Neural crest cell (in vitro differentiated cells): ENCODE results near the gene MCC. TPM values are rescaled to one million over a fixed set of nuclear protein-coding genes. Genes with fewer than 3 reads are reported as not detected.

Experiments
- DNase-seq: peaks from one replicate; pipeline ENCODE4 v3.0.0; 2021; ENCODE audit warnings: low read depth, mixed read lengths, low spot score
- H3K27ac Mint-ChIP-seq: one replicate; pipeline ENCODE4 v1.8.0; 2021; ENCODE audit warnings: mild to moderate bottlenecking, mixed read lengths; ENCODE audit not compliant: unreplicated experiment
- H3K27me3 Mint-ChIP-seq: 2 replicates; pipeline ENCODE4 v1.8.0; 2021; ENCODE audit warnings: low read depth, mild to moderate bottlenecking, mixed read lengths
- H3K36me3 Mint-ChIP-seq: 2 replicates; pipeline ENCODE4 v1.8.0; 2021; ENCODE audit warnings: low read depth, mild to moderate bottlenecking, mixed read lengths
- H3K4me1 Mint-ChIP-seq: 2 replicates; pipeline ENCODE4 v1.8.0; 2021; ENCODE audit warnings: mixed read lengths
- H3K4me3 Mint-ChIP-seq: one replicate; pipeline ENCODE4 v1.8.0; 2021; ENCODE audit warnings: mild to moderate bottlenecking, mixed read lengths
- H3K9me3 Mint-ChIP-seq: 2 replicates; pipeline ENCODE4 v1.8.0; 2021; ENCODE audit warnings: mixed read lengths
- total RNA-seq: library from RNA; stranded (reverse); gene quantifications from 2 replicates; pipeline ENCODE4 v1.2.1, GENCODE V29; 2021
- TF ChIP-seq, protein P1 (sequence below): fragments of 200-600 bp; sonication (generic); conservative IDR thresholded peaks from 2 replicates; pipeline ENCODE4 v1.5.0; 2021; ENCODE audit warnings: antibody characterized with exemption, mild to moderate bottlenecking

MCC gene
- total RNA-seq, 1 donor from 2014 or later: 10.8 TPM

GRCh38 chr5:113005454-113005853 is 482.8 kb downstream of the MCC start:
- Mint-ChIP-seq H3K27ac (no peak overlapping the region), H3K4me1 (no peaks in the 10 kb centered on the region), H3K27me3 (no peaks in the 10 kb centered on the region), H3K36me3 (peaks cover 12% of the 10 kb centered on the region), H3K9me3 (no peaks in the 10 kb centered on the region), H3K4me3 (no peak overlapping the region)
- TF ChIP-seq, protein P1, sequence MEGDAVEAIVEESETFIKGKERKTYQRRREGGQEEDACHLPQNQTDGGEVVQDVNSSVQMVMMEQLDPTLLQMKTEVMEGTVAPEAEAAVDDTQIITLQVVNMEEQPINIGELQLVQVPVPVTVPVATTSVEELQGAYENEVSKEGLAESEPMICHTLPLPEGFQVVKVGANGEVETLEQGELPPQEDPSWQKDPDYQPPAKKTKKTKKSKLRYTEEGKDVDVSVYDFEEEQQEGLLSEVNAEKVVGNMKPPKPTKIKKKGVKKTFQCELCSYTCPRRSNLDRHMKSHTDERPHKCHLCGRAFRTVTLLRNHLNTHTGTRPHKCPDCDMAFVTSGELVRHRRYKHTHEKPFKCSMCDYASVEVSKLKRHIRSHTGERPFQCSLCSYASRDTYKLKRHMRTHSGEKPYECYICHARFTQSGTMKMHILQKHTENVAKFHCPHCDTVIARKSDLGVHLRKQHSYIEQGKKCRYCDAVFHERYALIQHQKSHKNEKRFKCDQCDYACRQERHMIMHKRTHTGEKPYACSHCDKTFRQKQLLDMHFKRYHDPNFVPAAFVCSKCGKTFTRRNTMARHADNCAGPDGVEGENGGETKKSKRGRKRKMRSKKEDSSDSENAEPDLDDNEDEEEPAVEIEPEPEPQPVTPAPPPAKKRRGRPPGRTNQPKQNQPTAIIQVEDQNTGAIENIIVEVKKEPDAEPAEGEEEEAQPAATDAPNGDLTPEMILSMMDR: no peak
- DNase-seq: no peak

DNA sequence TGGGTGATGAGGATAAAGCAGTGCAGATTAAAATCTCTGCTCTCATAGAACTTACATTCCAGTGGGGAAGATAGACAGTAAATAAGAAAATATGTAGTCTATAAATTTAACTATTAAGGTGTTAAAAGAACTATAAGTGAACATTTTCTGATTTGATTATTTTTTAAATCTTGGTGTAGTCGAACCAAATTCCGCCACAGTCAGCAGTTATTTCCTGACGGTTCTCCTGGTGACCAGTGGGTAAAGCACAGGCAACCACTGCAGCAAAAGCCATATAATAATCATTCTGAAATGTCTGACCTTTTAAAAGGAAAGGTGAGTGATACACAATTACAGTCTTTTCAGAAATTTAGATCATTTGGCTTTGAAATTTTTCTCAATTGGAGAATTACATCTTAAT is 484.5 kb downstream of the MCC start:
- DNase-seq: no peak
- H3K36me3 Mint-ChIP-seq: peaks cover 12% of the 10 kb centered on the region

DNA sequence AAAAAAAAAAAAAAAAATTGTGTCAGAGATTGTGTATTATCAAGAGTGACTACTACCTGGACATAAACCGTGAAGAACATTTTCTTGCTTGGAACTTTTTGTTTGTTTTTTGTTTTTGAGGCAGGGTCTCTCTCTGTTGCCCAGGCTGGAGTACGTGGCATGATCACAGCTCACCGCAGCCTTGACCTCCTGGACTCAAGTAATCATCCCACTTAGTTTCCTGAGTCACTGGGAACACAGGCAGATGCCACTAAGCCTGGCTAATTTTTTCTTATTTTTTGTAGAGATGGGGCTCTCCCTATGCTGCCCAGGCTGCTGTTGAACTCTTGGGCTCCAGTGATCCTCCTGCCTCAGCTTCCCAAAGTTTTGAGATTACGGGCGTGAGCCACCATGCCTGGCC is 485.8 kb downstream of the MCC start:
- H3K9me3 Mint-ChIP-seq: no peaks in the 10 kb centered on the region
- H3K4me3 Mint-ChIP-seq: no peak overlapping the region
- peaks cover 6% of the 10 kb centered on the region for H3K4me1 Mint-ChIP-seq
- no peaks in the 10 kb centered on the region for H3K27me3 Mint-ChIP-seq
- TF ChIP-seq, protein P1: no peak
- peaks cover 10% of the 10 kb centered on the region for H3K36me3 Mint-ChIP-seq
- no peak for DNase-seq
- no peak overlapping the region for H3K27ac Mint-ChIP-seq

More for the DNA sequence above, 484.5 kb downstream of the MCC start:
- H3K9me3 Mint-ChIP-seq: no peaks in the 10 kb centered on the region
- no peak overlapping the region for H3K4me3 Mint-ChIP-seq
- no peak overlapping the region for H3K27ac Mint-ChIP-seq
- H3K4me1 Mint-ChIP-seq: no peaks in the 10 kb centered on the region
- no peaks in the 10 kb centered on the region for H3K27me3 Mint-ChIP-seq
- TF ChIP-seq, protein P1: no peak

DNA sequence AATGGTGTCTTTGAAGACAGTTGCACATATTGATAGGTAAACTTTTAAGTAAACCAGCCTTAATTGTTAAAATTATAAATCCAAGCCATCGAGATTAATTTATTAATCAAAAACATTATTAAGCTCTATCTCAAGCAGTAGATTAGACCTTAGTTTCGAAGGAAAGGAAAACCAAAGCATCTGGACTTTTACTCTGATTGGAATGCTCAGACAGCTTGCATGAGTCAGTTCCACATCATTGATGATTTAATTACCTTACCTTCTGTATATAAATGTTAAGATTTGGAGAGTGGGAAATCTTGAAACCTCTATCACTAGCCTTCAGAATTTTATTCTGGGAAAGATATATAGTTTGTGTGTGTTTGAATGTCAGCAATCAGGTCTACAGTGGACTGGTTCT is 487.8 kb downstream of the MCC start:
- H3K9me3 Mint-ChIP-seq: no peaks in the 10 kb centered on the region
- peaks cover 10% of the 10 kb centered on the region for H3K4me1 Mint-ChIP-seq
- H3K27ac Mint-ChIP-seq: no peak overlapping the region
- DNase-seq: no peak
- H3K27me3 Mint-ChIP-seq: no peaks in the 10 kb centered on the region
- H3K36me3 Mint-ChIP-seq: peaks cover 6% of the 10 kb centered on the region
- no peak overlapping the region for H3K4me3 Mint-ChIP-seq
- TF ChIP-seq, protein P1: no peak

DNA sequence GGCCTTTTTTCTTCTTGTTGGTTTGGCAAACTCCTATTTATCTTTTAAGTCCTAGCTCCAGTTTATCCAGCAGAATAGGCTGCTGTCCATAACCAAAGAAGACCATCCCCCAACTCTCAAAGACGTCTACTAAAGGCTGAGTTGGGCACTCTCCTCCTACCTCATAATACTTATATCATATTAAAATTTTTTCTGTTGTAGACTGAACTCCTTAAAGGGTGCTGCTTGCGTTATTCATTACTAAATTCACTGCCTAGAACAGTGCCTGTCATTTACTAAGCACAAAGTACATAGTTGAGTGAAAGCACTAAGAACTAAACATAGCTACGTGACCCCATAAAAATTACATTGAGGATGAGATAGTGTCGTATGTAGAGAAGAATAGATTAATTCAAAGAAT is 490.0 kb downstream of the MCC start:
- no peak overlapping the region for H3K4me3 Mint-ChIP-seq
- peaks cover 7% of the 10 kb centered on the region for H3K36me3 Mint-ChIP-seq
- no peak overlapping the region for H3K27ac Mint-ChIP-seq
- peaks cover 10% of the 10 kb centered on the region for H3K4me1 Mint-ChIP-seq
- no peaks in the 10 kb centered on the region for H3K9me3 Mint-ChIP-seq
- no peak for DNase-seq
- TF ChIP-seq, protein P1: no peak
- H3K27me3 Mint-ChIP-seq: no peaks in the 10 kb centered on the region

DNA sequence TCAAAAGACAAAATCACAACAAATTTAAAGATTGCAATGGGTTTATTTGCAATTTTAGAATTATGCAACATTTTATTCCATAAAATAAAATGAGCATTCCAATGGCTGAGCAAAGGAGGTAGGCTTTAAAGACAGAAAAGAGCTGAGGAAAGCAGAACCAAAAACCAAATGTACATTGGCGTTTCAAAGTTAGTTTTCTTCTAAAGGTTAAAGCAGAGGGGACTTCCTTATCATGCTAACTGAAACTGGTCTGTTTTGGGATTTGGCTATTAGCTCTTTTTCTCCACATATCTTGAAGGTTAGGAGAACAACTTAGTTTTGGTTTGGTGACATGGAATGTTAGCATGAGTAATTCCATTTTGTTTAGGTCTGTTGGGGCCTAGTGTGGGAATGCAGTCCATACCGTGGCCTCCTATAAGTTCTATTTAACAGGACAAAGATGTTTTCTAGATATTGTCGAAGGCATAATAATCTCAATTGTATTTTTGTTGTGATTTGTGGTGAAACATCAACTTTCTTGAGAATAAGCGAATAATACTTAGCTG is 491.4 kb downstream of the MCC start:
- no peaks in the 10 kb centered on the region for H3K27me3 Mint-ChIP-seq
- no peak overlapping the region for H3K4me3 Mint-ChIP-seq
- TF ChIP-seq, protein P1: no peak
- peaks cover 4% of the 10 kb centered on the region for H3K36me3 Mint-ChIP-seq
- H3K4me1 Mint-ChIP-seq: peaks cover 10% of the 10 kb centered on the region
- no peak overlapping the region for H3K27ac Mint-ChIP-seq
- no peak for DNase-seq
- no peaks in the 10 kb centered on the region for H3K9me3 Mint-ChIP-seq
